Cerebellar nuclear complex (tissue), 1 donor: ENCODE results near the gene PLEKHF1.

ENCODE experiments used
- DNase-seq, 2 experiments: peaks; one replicate each; lab custom pipeline; 2025; lab: John Stamatoyannopoulos, UW

PLEKHF1 gene

DNA sequence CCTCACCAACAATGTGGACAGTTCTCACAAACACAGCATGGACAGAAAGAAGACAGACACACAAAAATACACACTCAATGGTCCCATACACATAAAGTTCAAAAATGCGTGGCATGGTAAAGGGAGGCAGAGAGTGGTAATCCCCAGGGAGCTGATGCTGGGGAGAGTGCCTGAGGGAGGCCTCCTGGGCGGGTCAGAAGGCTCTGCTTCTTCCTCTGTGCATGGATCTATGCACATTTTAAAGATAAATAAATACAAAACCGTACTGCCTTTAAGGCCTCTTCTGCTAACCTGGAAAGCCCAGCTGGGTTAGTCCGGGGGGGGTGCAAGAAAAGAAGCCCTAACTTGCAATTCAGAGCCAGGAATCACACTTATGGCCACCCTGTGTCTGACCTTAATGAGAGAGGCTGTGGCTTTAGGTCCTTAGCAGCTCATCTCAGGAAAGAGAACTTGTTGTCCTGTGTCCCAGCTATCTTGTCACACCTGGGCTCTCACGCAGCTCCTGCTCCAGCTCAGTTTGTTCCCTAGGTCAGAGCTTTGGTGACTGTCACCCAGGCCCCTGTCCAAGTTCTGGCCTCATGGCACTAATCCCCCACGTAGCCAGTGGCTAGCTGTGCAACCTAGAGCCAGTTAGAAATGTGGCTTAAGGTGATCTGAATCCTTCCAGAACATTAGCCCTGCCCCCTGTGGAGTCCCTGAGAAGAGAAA is 30.7 kb upstream of the PLEKHF1 start:
- no peak for DNase-seq

DNA sequence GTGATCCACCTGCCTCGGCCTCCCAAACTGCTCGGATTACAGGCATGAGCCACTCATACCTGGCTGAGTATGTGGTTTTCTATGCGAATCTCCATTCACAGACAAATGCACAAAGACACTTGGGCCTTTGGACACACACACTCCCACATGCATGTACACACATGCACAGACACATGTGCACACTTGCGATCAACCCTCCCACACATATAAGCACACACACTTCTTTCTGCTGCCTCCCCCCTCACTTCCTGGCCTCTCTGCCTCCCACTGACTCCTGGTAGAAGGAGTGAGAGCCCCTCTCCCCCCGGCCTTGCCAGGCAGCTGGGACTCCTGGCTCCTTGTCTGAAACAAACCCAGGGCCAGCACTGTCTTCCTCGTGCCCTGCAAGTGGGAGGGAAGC is 29.3 kb upstream of the PLEKHF1 start:
- no peak for DNase-seq

DNA sequence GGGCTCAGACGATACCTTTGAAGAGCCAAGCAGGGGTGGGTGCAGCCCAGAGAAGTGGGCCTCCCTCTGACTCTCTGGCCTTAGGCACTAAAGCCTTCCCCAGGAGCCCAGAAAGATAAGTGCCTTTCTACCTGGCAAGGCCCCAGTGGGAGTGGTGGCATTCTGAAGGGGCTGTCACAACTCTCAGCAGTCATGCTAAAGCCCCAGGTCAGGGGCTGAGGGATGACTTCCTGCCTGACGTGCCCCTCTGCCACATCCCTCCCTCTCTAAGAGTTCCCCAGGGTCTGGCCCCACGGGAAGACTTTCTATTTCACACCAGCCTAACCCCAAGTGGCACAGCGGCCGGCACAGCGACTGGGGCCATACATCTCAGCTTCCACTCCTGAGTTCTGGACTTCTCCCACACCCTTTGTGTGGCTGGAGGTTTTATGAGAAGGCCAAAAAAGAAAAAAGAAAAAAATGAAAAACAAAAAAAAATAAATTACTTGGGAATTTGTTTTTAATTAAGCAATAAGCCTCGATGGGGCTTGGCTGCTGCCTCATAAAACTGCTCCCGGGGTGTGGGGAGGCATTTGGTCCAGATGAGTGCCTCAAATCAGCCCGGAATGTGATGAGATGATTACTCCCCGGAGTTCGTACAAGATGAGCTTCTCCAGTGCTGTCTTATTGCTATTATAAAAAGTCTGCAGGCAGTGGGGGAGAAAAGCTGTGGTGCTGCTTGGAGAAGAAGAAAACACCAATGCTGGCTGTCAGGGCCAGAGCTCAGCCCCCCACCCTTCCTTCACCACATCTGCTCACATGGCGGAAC is 28.5 kb upstream of the PLEKHF1 start:
- DNase-seq: no peak

DNA sequence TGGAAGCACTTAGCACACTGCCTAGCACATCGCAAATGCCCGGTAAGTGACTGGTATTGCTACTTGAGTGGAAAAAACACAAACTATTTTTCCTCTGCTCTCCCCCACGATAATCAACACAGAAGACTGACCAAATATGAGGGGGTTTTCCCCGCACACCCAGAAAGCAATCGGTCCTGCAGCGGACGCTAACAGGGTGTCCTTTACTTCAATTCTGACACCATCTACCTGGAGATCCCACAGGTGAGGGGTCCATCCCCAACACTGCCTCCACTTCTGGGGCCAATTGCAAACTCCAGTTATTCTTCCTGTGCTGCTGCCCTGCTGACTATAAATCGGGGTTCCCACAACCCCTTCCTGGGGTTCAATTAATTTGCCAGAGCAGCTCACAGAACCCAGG is 26.2 kb upstream of the PLEKHF1 start:
- DNase-seq: no peak

DNA sequence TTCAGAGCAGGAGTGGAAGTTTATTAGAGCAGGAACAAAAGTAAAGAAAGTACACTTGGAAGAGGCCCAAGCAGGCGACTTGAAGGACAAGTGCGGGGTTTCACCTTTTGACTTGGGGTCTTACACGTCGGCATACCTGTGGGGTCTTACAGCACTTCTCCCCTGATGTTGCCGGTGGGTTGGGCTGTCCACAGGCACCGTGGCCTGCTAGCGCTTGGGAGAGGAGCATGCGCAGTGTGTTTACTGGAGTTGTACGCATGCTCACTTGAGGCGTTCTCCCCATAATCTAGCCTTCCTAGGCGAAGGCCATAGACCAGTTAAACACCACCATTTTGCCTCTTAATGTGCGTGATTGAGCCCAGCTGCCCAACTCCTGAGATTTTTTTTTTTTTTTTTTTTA is 25.0 kb upstream of the PLEKHF1 start:
- DNase-seq: no peak

DNA sequence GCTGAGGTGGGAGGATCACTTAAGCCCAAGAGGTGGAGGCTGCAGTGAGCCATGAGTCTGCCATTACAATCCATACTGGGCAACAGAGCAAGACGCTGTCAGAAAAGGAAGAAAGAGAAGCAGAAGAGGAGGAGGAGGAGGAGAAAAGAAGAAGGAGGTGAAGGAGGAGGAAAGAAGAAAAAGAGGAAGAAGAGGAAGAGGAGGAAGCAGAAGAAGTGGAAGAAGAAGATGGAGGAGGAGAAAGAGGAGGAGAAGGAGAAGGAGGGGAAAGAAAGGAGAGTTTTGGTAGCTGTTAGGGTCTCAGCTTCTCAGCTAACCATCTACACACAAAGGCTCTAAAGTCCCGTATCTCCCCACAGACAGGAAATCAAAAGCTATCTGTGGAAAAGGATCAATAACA is 23.7 kb upstream of the PLEKHF1 start:
- DNase-seq: no peak

DNA sequence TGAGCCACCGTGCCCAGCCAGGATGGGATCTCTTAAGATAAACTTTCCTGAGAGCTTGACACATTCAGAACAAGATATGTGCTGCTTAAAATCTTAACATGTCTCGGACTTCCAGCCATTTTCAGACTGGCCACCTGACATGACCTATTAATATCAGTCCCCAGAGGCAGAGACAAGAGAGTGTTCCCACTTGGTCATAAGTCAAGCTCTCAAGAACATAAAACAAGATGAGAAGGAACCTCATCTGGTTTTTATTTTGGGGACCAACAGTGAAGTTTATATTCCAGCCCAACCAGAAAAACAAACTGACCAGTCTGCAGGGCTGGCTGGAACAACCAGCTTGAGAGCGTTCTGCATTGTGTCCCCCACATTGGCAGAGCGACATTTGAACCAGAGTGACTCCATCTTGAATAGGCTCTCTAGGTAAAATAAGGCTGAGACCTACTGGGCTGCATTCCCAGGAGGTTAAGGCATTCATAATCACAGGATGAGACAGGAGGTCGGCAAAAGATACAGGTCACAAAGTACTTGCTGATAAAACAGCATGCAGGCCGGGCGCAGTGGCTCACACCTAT is 21.8 kb upstream of the PLEKHF1 start:
- no peak for DNase-seq

DNA sequence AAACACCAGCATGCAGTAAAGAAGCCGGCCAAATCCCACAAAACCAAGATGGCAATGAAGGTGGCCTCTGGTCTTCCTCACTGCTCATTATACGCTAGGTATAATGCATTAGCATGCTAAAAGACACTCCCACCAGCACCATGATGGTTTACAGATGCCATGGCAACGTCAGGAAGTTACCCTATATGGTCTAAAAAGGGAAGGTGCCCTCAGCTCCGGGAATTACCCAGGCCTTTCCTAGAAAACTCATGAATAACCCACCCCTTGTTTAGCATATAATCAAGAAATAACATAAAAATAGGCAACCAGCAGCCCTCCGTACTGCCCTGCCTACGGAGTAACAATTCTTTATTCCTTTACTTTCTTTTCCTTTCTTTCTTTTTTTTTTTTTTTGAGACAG is 21.1 kb upstream of the PLEKHF1 start:
- no peak for DNase-seq

DNA sequence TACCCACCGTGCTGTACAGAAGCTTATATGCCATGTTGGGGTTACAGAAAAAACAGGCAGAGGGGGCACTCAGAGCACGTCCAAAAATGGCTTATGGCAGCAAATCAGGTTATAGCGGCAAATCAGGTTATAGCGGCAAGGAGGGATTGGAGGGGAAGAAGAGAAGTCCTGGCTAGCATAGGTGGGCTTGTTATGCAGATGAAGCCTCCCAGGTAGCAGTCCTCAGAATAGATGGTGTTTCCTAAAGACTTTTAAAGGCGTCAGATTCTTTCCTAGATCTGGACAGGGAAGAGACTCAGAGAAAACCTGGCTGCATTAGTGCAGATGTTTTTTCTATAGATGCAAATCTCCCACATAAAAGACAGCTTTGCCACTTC is 19.8 kb upstream of the PLEKHF1 start:
- DNase-seq: no peak

DNA sequence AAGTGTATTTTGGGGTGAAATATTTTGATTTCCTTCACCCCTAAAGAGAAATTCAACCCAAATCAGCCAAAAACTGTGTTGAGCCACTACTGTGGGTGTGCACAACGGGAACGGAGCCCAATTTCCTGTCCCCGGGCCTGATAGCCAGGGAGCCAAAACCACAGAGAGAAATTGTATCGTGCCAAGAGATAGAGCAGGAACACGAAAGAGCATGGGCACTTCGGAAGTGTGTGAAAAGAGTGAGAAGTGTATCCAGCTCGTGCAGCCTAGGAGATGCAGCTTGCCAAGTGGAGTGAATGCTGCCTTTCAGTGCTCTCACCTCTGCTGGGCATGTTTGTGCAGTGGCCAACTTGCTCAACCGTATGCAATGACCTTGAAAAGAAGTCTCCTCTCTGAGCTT is 19.4 kb upstream of the PLEKHF1 start:
- no peak for DNase-seq

DNA sequence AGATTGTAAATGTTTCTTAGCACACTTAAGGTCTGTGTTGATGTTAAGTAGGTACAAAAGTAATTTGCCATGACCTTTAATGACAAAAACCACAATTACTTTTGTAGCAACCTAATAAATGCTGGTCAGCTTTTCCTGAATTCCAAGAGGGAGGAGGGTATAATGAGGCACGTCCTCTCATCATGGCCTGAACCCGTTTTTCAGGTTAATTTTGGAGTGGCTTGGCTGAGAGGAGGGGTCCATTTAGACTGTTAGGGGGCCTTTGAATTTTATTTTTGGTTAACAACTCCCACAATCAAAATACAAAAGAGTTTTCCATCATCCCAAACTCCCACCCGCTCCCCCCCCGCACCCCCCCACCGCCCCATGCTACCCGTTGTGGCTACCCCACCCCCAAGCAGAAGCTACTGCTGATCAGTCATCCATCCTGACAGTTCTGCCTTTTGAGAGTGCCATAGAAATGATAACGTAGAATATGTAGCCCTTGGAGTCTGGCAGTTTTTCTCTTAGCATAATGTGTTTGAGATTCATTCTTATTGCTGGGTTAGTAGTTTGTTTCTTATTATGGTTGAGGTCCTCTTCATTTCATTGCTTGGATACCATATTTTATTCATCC is 14.4 kb upstream of the PLEKHF1 start:
- no peak for DNase-seq

DNA sequence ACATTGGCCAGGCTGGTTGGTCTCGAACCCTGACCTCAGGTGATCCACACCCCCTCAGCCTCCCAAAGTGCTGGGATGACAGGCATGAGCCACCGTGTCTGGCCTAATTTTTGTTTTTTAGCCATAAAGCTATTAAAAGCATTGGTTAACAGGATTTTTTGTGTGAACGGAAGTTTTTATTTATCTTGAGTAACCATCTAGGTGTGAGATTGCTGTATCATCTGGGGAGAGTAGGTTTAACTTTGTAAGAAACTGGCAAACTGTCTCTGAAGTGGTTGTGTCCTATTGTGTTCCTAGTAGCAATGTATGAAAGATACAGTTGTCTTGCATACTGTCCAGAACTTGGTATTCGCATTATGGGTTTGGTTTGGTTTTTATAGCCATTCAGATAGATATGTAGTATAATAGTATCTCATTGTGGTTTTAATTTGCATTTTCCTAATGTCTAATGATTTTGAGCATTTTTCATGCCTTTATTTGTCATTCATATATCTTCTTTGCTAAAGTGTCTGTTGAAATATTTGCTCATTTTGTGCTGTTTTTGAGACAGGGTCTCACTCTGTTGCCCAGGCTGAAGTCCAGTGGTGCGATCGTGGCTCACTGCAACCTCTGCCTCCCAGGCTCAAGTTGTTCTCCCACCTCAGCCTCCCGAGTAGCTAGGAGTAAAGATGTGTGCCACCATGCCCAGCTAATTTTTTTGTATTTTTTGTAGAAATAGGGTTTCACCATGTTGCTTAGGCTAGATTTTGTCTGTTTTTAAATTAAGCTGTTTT is 13.5 kb upstream of the PLEKHF1 start:
- no peak for DNase-seq

DNA sequence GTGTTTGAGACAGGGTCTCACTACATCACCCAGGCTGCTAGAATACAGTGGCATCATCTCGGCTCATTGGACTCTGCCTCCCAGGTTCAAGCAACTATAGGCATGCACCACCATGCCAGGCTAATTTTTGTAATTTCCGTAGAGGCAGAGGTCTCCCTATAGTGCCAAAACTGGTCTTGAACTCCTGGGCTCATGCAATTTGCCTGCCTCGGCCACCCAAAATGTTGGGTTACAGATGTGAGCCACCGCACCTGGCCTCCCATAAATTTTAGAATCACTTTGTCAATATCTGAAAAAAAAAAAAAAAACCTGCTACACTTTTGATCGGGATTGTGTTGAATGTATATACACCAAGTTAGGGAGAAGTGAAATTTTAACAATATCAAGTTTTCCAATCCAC is 11.9 kb upstream of the PLEKHF1 start:
- DNase-seq: no peak

DNA sequence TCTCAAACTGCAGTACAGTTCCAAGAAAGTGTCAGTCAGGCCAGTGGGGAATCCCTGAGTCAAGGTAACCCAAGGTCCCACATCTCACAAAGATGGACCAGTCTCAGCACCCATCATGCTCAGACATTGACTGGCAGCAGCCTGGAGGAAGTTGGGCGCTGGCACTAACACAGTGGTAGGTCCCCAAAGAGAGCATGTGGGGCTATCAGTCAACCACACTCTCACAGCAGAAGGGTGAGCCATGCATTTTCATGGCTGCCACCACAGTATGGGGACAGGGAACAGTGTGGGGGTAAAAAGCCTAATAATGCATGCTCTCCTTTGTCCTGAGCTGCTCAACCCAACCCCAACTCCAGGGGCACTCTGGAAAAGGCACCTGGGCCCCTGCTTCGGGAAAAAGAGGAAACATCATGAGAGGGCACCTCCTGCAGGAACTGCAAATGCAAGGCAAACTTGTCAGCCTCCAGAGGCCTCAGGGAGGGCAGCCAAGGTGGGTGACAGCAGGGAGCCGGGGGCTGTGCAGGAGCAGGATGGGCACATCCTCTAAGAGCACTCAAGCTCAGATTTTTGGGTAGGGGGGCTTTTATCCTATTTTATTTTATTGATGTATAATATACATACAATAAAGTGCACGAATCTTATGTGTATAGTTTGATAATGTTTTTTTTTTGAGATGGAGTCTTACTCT is 9.5 kb upstream of the PLEKHF1 start:
- no peak for DNase-seq

DNA sequence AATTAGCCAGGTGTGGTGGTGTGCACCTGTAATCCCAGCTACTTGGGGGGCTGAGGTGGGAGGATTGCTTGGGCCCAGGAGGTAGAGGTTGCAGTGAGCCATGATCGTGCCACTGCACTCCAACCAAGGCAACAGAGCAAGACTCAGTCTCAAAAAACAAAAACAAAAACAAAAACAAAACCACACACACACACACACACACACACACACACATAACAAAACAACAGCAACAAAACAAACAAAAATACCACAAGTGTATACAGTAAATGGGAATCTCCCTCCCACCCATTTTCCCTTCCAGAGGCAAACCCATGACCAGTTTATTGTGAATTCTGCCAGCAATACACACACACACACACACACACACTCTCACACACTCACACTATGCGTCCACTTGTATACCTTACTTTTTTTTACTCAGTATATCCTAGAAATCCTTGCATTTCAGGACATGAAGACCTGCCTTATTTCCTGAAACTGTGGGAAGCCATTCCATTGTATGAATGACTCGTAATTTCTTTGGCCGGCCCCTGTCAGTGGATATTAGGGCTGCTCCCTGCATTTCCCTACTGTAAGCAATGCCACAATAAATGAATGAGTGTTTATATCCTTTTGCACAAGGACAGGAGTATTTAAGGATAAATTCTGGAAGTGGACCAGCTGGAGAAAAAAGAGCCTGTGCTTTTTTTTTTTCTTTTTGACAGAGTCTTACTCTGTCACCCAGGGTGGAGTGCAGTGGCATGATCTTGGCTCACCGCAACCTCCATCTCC is 6.9 kb upstream of the PLEKHF1 start:
- no peak for DNase-seq

DNA sequence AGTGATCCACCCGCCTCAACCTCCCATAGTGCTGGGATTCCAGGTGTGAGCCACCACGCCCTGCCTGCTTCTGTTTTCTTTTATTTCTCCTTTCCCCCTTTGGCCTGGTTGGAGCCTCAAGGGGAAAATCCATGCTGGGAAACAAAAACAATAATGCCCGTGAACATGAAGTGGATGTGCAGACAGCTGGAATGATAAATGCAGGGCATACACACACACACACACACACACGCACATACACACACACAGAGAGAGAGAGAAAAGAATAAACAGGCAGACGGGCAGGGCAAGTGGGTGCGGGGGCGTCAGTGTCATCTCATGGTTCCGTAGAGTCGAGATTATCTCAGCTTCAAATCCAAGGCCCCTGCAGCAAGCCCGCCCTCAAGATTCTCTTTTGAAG is 4.4 kb upstream of the PLEKHF1 start:
- DNase-seq: no peak

DNA sequence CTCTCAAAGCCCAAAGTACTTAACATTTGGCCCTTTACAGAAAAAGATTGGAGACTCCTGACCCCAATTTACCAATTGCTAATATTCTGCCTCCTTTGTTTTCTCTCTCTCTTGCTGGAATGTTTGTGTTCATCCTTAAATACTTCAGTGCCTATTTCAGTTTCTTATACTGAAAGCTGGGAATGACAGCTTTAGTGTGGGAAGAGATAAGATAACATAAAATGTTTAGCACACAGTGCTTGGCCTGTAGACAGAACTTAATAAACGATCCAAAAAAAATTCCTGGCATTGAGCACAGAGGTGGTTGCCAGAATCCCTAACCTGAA is 3.0 kb upstream of the PLEKHF1 start:
- DNase-seq: no peak

DNA sequence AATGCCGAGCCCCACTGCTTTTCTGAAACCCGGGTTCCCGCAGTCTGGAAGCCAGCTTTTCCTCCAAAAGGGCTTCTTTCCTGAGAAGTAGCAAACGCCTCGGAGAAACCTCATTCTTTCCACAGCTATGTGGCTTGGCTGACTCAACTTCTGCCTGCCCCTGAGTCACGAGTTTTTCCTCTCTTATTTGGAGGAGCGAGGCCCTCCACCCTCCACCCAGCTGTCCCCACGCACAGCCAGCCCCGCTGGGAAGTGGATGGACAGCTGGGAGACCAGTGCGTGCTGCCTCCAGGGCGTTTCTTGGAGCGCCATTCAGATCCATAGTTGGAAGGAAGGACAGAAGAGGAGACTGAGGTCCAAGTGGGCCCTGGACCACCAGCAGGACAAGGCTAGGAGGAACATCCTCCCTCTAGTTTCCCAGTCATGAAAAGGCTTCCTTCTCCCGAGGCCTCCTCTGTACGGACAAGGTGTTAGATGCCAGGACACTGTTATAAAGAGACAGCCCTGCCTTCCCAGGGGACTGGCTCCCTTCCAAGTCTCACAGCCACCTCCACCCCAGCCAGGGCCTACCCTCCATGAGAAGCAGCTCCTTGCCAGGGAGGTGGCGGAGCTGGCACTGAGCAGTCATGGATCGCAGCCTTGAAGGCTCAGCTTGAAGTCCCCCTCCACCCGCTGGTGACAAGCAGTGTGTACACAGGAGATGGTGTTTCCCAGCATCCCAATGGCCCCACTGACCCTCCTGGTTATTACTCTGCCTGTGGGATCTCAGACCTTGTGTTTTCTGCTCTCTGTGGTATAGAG is 2.5 kb upstream of the PLEKHF1 start:
- DNase-seq: peak in 1 of 2 experiments; percentile 14

DNA sequence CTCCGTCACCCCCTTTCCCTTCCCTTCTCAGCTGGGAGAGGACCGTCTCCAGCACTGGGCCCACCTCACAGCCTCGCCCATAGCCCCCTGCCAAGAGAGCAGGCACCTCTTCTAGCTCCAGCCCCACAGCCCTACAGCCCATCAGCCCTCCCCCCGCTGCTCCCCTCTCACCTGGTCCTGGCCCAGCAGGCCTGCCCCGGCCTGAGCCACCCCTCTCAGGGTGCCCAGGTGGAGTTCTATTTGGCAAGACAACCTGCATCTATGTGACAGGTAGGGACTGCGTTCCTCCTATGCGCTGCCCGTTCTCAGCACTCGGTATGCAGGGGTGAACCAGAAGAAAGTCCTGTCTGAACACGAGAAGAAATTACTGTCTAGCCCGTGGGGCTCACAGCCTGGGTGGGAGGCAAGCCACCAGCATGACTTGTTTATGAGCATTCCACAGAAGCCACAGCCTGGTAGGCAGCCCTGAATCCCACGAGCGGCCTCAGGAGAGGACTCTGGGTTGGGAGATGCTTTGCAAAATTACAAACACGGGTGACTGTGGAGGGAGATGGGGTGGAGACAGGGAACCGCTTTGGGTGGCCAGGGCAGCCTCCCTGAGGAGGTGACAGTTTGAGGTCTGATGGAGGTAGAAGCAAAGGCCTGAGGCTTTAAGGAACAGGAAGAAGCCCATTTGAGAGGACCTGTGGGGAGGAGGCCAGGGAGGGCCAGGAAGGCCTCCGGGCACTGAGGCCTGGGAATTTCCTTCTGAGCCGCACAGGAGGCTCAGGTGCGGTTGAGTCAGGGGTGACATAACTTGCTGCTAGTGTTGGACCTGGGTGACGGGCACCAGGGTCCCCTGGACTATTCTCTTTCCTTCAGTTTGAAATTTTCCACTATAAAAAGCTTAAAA is 1.2 kb upstream of the PLEKHF1 start:
- no peak for DNase-seq
